OCI-LY7 (cell line): ENCODE measurements around the gene ANO6. TPM values are rescaled to one million over a fixed set of nuclear protein-coding genes. Genes with fewer than 3 reads are reported as not detected.

Experiments used
- BruUV-seq: library from RNA; stranded (reverse); fragments of 400-500 nt; replicated peaks from 2 replicates; lab custom pipeline; 2021; lab: Mats Ljungman, UMichigan
- CTCF ChIA-PET: fragments of 300-600 bp; sonication (Branson Sonifier 250); formaldehyde crosslinking; loops from one replicate; lab custom pipeline; 2022; ENCODE audit warnings: antibody characterized with exemption; ENCODE audit not compliant: unreplicated experiment; lab: Charles Lee
- POLR2A ChIA-PET: fragments of 300-600 bp; sonication (Branson Sonifier 250); formaldehyde crosslinking; loops from one replicate; lab custom pipeline; 2022; ENCODE audit warnings: antibody characterized with exemption; lab: Charles Lee
- DNase-seq: peaks from one replicate; pipeline ENCODE4 v3.0.0-alpha.2; 2015; ENCODE audit warnings: low spot score
- H2AFZ ChIP-seq: fragments of 200-600 bp; sonication (generic), shearing (Covaris generic); 2 replicates; pipeline ENCODE4 v1.6.1; 2014; ENCODE audit warnings: mild to moderate bottlenecking, antibody characterized with exemption, low read length, moderate library complexity
- H3K27ac ChIP-seq: fragments of 200-600 bp; sonication (generic); 2 replicates; pipeline ENCODE4 v1.5.1; 2014; ENCODE audit warnings: mixed run types, low read depth, mild to moderate bottlenecking, moderate library complexity, low read length, inconsistent platforms; ENCODE audit not compliant: poor library complexity, severe bottlenecking
- H3K36me3 ChIP-seq: fragments of 200-600 bp; sonication (generic); 2 replicates; pipeline ENCODE4 v1.6.1; 2014; ENCODE audit warnings: mild to moderate bottlenecking, antibody characterized with exemption, low read length, moderate library complexity, mixed read lengths; ENCODE audit not compliant: insufficient read depth
- H3K4me1 ChIP-seq: fragments of 200-600 bp; sonication (generic); 2 replicates; pipeline ENCODE4 v1.5.1; 2014; ENCODE audit warnings: mild to moderate bottlenecking, low read length; ENCODE audit not compliant: insufficient read depth, poor library complexity, severe bottlenecking
- H3K4me2 ChIP-seq: fragments of 200-600 bp; sonication (generic); 2 replicates; pipeline ENCODE4 v1.6.1; 2014; ENCODE audit warnings: mild to moderate bottlenecking, low read length
- H3K4me3 ChIP-seq: fragments of 200-600 bp; sonication (generic); 2 replicates; pipeline ENCODE4 v1.5.1; 2014; ENCODE audit warnings: mild to moderate bottlenecking, low read depth, low read length; ENCODE audit not compliant: poor library complexity, severe bottlenecking
- H3K79me2 ChIP-seq: fragments of 200-600 bp; sonication (generic); 2 replicates; pipeline ENCODE4 v1.6.1; 2016; ENCODE audit warnings: low read depth, mild to moderate bottlenecking, low read length, moderate library complexity, mixed read lengths; ENCODE audit not compliant: insufficient read depth
- H3K9me2 ChIP-seq: fragments of 200-600 bp; sonication (generic); 2 replicates; pipeline ENCODE4 v1.6.1; 2016; ENCODE audit warnings: mild to moderate bottlenecking, low read length, mixed read lengths; ENCODE audit not compliant: insufficient read depth
- H3K9me3 ChIP-seq: fragments of 200-600 bp; sonication (generic); 2 replicates; pipeline ENCODE4 v1.6.1; 2014; ENCODE audit warnings: mild to moderate bottlenecking, mixed run types, low read length, mixed read lengths
- H4K20me1 ChIP-seq: fragments of 200-600 bp; sonication (generic); 2 replicates; pipeline ENCODE4 v1.6.1; 2014; ENCODE audit warnings: mild to moderate bottlenecking, antibody characterized with exemption, low read length, moderate library complexity, mixed read lengths; ENCODE audit not compliant: insufficient read depth
- CTCF ChIP-seq: fragments of 200-600 bp; sonication (generic); conservative IDR thresholded peaks from 2 replicates; pipeline ENCODE4 v1.5.1; 2014; ENCODE audit warnings: mild to moderate bottlenecking, antibody characterized with exemption, low read length, moderate library complexity, mixed read lengths
- EZH2phosphoT487 ChIP-seq: fragments of 200-600 bp; sonication (generic); IDR thresholded peaks from 2 replicates; pipeline ENCODE4 v1.6.1; 2018; ENCODE audit warnings: low read depth, borderline replicate concordance, mild to moderate bottlenecking, mixed run types, antibody characterized with exemption, low read length, moderate library complexity, mixed read lengths
- intact Hi-C: fragments of 100-400 bp; cut with micrococcal nuclease; formaldehyde crosslinking; loops from one replicate; pipeline ENCODE4 v1.10.0; 2022; ENCODE audit not compliant: unreplicated experiment
- total RNA-seq, 2 experiments: library from RNA; depleted of rRNA in 1 of 2; stranded (reverse); fragments of >200 nt in 1 of 2; shearing (Covaris generic) in 1 of 2; gene quantifications; 2 replicates each; pipeline ENCODE4 v1.2.3, GENCODE V29; 2014 to 2022

Gene ANO6
- total RNA-seq, 2 experiments from 2014 or later, result 15.0 to 17.7 TPM

- no peak overlapping the region for H3K4me3 ChIP-seq
- no peak overlapping the region for H3K4me2 ChIP-seq
- no peaks in the 10 kb centered on the region for H3K4me1 ChIP-seq
- H3K36me3 ChIP-seq, result no peaks in the 10 kb centered on the region
- DNase-seq, result no peak
- CTCF ChIA-PET, result no interaction called here
- intact Hi-C loops, result no loop called here
- no peak overlapping the region for H2AFZ ChIP-seq
- no TSS peak for BruUV-seq
- H3K79me2 ChIP-seq, result no peaks in the 10 kb centered on the region
- no peaks in the 10 kb centered on the region for H3K9me3 ChIP-seq
- POLR2A ChIA-PET, result no interaction called here
- H3K9me2 ChIP-seq, result no peaks in the 10 kb centered on the region
- H4K20me1 ChIP-seq, result no peaks in the 10 kb centered on the region
- H3K27ac ChIP-seq, result no peak overlapping the region
- no peak for TF ChIP-seq EZH2phosphoT487
- no peak for TF ChIP-seq CTCF
These were observed 122.4 kb downstream of the ANO6 start for GRCh38 chr12:45338272-45338671.

- H3K9me2 ChIP-seq, result no peaks in the 10 kb centered on the region
- no TSS peak for BruUV-seq
- no peaks in the 10 kb centered on the region for H3K9me3 ChIP-seq
- H4K20me1 ChIP-seq, result no peaks in the 10 kb centered on the region
- H3K36me3 ChIP-seq, result no peaks in the 10 kb centered on the region
- ChIA-PET CTCF (no interaction called here), POLR2A (interaction anchor here (0.7 kb wide), 1 partner anchor 13 kb away, joined by 3 read pairs; no protein-coding TSS in a partner anchor)
- no peak for DNase-seq
- intact Hi-C loops, result no loop called here
- H3K4me2 ChIP-seq, result no peak overlapping the region
- no peak for TF ChIP-seq CTCF
- no peak overlapping the region for H3K27ac ChIP-seq
- H3K4me1 ChIP-seq, result no peaks in the 10 kb centered on the region
- no peaks in the 10 kb centered on the region for H3K79me2 ChIP-seq
- H2AFZ ChIP-seq, result no peak overlapping the region
- no peak overlapping the region for H3K4me3 ChIP-seq
These were observed 123.1 kb downstream of the ANO6 start for GRCh38 chr12:45339035-45339434.

DNA sequence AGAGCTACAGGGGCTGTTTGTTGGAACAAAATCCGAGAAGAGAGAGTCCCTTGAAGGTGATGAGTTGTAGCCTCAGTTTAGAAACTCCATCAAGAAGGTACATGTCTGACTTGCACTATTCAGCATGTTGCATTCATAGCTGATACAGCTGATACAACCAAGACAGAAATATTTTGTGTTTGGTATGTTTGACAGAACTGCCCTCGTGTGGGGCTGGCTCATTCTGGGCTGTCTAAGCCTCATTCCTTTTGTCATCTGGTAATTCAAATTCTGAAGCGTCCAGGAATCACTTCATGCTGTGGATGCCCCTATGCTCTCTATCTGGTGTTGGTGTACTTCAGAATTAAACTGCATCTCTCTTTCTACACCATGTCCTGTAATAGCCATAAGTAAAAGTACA, 126.3 kb downstream of the ANO6 start:
- Histone ChIP-seq H3K4me1 (no peaks in the 10 kb centered on the region), H3K27ac (no peak overlapping the region), H3K4me2 (no peak overlapping the region), H3K9me2 (no peaks in the 10 kb centered on the region), H3K9me3 (no peaks in the 10 kb centered on the region), H3K79me2 (no peaks in the 10 kb centered on the region), H4K20me1 (no peaks in the 10 kb centered on the region), H2AFZ (no peak overlapping the region), H3K36me3 (no peaks in the 10 kb centered on the region), H3K4me3 (no peak overlapping the region)
- CTCF ChIA-PET, result no interaction called here
- no TSS peak for BruUV-seq
- no peak for DNase-seq
- no peak for TF ChIP-seq CTCF
- no peak for TF ChIP-seq EZH2phosphoT487
- POLR2A ChIA-PET, result interaction anchor here (0.7 kb wide), 1 partner anchor 13 kb away, joined by 3 read pairs; no protein-coding TSS in a partner anchor
- intact Hi-C loops, result no loop called here
